ENCODE results near the gene RGS16. TPM values are rescaled to one million over a fixed set of nuclear protein-coding genes. Genes with fewer than 3 reads are reported as not detected.

Gene RGS16
- total and polyA plus RNA-seq, 2 experiments from 2014 or later = 7.3 to 7.6 TPM

DNA sequence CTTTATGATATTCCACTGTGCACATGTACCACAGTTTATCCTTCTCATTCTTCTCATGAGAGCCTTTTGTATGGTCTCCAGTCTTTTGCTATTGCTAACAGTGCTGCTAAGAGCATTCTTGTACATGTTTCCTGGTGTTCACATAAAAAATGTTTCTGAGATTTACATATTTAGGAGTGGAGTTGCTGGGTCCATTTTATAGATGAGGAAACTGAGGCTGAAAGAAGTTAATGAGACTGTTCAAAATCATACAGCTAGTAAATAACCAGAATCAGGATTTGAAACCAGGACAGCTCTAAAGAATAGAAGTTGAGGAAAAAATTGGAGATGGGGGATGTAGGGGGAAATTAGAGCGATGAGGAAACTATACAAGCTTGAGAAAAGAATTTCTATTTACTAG lies 27.8 kb upstream of the RGS16 start:
- DNase-seq (ENCODE audit: low spot score) = no peak
- TF ChIP-seq EZH2 (IDR thresholded peaks at IDR 0.05; ENCODE audit: borderline replicate concordance) (no peak), EZH2phosphoT487 (IDR thresholded peaks at IDR 0.05; ENCODE audit: low read depth, severe bottlenecking, unreplicated experiment) (no peak)
- TF ChIP-seq, protein P1, sequence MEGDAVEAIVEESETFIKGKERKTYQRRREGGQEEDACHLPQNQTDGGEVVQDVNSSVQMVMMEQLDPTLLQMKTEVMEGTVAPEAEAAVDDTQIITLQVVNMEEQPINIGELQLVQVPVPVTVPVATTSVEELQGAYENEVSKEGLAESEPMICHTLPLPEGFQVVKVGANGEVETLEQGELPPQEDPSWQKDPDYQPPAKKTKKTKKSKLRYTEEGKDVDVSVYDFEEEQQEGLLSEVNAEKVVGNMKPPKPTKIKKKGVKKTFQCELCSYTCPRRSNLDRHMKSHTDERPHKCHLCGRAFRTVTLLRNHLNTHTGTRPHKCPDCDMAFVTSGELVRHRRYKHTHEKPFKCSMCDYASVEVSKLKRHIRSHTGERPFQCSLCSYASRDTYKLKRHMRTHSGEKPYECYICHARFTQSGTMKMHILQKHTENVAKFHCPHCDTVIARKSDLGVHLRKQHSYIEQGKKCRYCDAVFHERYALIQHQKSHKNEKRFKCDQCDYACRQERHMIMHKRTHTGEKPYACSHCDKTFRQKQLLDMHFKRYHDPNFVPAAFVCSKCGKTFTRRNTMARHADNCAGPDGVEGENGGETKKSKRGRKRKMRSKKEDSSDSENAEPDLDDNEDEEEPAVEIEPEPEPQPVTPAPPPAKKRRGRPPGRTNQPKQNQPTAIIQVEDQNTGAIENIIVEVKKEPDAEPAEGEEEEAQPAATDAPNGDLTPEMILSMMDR (IDR thresholded peaks at IDR 0.05; ENCODE audit: poor library complexity) = no peak
- 100% methylated on average over 1 of the region's 1 CpG for WGBS (ENCODE audit: low lambda C conversion rate, missing lambda C conversion rate)

DNA sequence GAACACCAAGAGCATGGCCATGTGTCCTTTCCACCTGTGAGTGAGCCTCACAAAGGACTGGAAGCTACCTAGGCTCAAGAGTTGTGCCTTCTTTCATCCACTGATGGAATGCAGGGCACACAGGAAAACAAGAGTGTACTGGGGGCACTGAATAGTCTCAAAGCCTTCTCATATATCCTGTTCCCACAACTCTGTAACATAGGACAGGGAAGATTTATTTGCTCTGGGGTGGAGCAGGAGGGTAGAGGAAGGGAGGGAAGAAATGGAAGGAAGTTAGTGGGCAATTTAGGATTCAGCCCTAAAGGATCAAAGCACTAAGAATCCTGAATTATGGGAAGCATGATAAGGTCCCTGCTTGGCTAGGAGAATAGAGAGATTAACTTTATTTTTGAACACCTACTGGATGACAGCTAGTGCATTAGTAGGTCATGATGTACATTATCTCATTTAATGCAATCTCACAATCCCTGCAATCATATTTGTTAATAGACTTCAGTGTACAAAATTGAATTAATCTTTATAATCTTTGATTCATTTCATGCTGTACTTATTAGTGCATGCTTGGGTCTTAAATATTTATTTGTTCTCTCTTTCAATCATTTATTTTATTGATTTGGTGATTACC lies 27.0 kb upstream of the RGS16 start:
- H3K9me3 ChIP-seq (ENCODE audit: low read depth) = no peaks in the 10 kb centered on the region
- no peaks in the 10 kb centered on the region for H4K20me1 ChIP-seq (ENCODE audit: insufficient read depth, poor library complexity, severe bottlenecking)
- H3K27ac ChIP-seq = no peak overlapping the region
- TF ChIP-seq EZH2phosphoT487 (IDR thresholded peaks at IDR 0.05; ENCODE audit: low read depth, severe bottlenecking, unreplicated experiment) (no peak), EZH2 (IDR thresholded peaks at IDR 0.05; ENCODE audit: borderline replicate concordance) (no peak)
- TF ChIP-seq, protein P1 (IDR thresholded peaks at IDR 0.05; ENCODE audit: poor library complexity) = no peak
- H3K79me2 ChIP-seq = no peaks in the 10 kb centered on the region
- H3K4me2 ChIP-seq = no peak overlapping the region
- peaks cover 3% of the 10 kb centered on the region for H3K4me1 ChIP-seq (ENCODE audit: insufficient read depth)
- no peaks in the 10 kb centered on the region for H3K9me2 ChIP-seq (replicated peaks; ENCODE audit: insufficient read depth)
- no peaks in the 10 kb centered on the region for H3K27me3 ChIP-seq
- no peak overlapping the region for H3K4me3 ChIP-seq
- no peaks in the 10 kb centered on the region for H3K36me3 ChIP-seq (replicated peaks; ENCODE audit: insufficient read depth, low read depth)
- DNase-seq (ENCODE audit: low spot score) = no peak
- no peak overlapping the region for H2AFZ ChIP-seq

More for the DNA sequence above, 27.8 kb upstream of the RGS16 start:
- Histone ChIP-seq H3K36me3 (replicated peaks; ENCODE audit: insufficient read depth, low read depth) (no peaks in the 10 kb centered on the region), H3K27me3 (no peaks in the 10 kb centered on the region), H3K4me1 (ENCODE audit: insufficient read depth) (peaks cover 3% of the 10 kb centered on the region), H2AFZ (no peak overlapping the region), H3K27ac (no peak overlapping the region), H3K79me2 (no peaks in the 10 kb centered on the region), H3K4me2 (no peak overlapping the region), H3K9me2 (replicated peaks; ENCODE audit: insufficient read depth) (no peaks in the 10 kb centered on the region), H4K20me1 (ENCODE audit: insufficient read depth, poor library complexity, severe bottlenecking) (no peaks in the 10 kb centered on the region), H3K9me3 (ENCODE audit: low read depth) (no peaks in the 10 kb centered on the region), H3K4me3 (no peak overlapping the region)

DNA sequence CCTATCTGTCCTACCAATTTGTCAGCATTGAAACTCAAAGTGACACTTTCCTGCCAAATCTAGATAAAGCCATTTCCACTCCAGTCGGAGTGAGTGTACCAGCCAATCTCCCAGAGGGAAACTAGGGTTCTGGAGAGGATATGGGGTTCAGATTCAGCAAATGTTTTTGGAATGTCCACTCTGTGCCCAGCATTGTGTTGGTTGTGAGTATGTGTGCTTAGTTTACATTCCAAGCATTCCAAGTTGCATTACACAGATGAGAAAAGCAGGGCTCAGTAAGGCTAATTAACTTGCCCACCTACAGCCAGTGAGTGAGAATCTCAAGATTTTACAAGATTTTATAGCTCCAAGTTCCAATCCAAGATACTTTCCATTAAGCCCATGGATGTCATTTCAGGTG lies 26.4 kb upstream of the RGS16 start:
- no peaks in the 10 kb centered on the region for H3K9me3 ChIP-seq (ENCODE audit: low read depth)
- WGBS (ENCODE audit: low lambda C conversion rate, missing lambda C conversion rate) = 79% methylated on average over 1 of the region's 1 CpG
- H4K20me1 ChIP-seq (ENCODE audit: insufficient read depth, poor library complexity, severe bottlenecking) = no peaks in the 10 kb centered on the region
- no peaks in the 10 kb centered on the region for H3K79me2 ChIP-seq
- DNase-seq (ENCODE audit: low spot score) = no peak
- H3K27me3 ChIP-seq = no peaks in the 10 kb centered on the region
- no peak overlapping the region for H3K4me2 ChIP-seq
- no peak overlapping the region for H3K27ac ChIP-seq
- peaks cover 3% of the 10 kb centered on the region for H3K4me1 ChIP-seq (ENCODE audit: insufficient read depth)
- H3K4me3 ChIP-seq = no peak overlapping the region
- H3K9me2 ChIP-seq (replicated peaks; ENCODE audit: insufficient read depth) = no peaks in the 10 kb centered on the region
- no peaks in the 10 kb centered on the region for H3K36me3 ChIP-seq (replicated peaks; ENCODE audit: insufficient read depth, low read depth)
- no peak overlapping the region for H2AFZ ChIP-seq
- no peak for TF ChIP-seq EZH2 (IDR thresholded peaks at IDR 0.05; ENCODE audit: borderline replicate concordance)
- TF ChIP-seq, protein P1 (IDR thresholded peaks at IDR 0.05; ENCODE audit: poor library complexity) = no peak
- no peak for TF ChIP-seq EZH2phosphoT487 (IDR thresholded peaks at IDR 0.05; ENCODE audit: low read depth, severe bottlenecking, unreplicated experiment)
